H1 (cell line): ENCODE data around the gene ANAPC2. TPM values are rescaled to one million over a fixed set of nuclear protein-coding genes. Genes with fewer than 3 reads are reported as not detected.

ENCODE experiments used
- CHD1 ChIP-seq: IDR thresholded peaks from 2 replicates; pipeline ENCODE4 v1.6.1; 2012; ENCODE audit warnings: low read depth, low read length, improper control_type of control experiment
- JUND ChIP-seq: IDR thresholded peaks from 2 replicates; pipeline ENCODE4 v1.6.1; 2011; ENCODE audit warnings: mild to moderate bottlenecking, improper control_type of control experiment, low read length
- RBBP5 ChIP-seq: IDR thresholded peaks from 2 replicates; pipeline ENCODE4 v1.7.1; 2012; ENCODE audit warnings: low read depth, mild to moderate bottlenecking, inconsistent platforms, low read length, moderate library complexity, borderline replicate concordance
- polyA plus RNA-seq, 7 experiments: library from polyadenylated mRNA; depleted of rRNA in 3 of 7; stranded (reverse) in 5 of 7; unstranded in 2 of 7; fragments of >200 nt in 5 of 7; fragments of 200-250 nt in 2 of 7; gene quantifications; 1 replicate in 5 of 7; 2 replicates in 1 of 7; 4 replicates in 1 of 7; pipeline versions ENCODE4 v1.2.1 to v1.2.3, GENCODE V29; 2011 to 2013; ENCODE audit warnings: missing spikeins in 2 of 7, mixed read lengths in 2 of 7
- total RNA-seq: library from RNA; stranded (reverse); fragmentation: NEBNext Ultra II Directional; extraction: Animal tissue kit (Norgen Biotek cat#: 25700); gene quantifications from 2 replicates; pipeline ENCODE4 v1.2.1, GENCODE V29; 2021

Gene ANAPC2
- total and polyA plus RNA-seq, 2 of the 8 experiments (the other 6 are each of a cell fraction or from before 2014, with no cell fraction given) = 30.2 to 37.7 TPM

GRCh38 chr9:137190315-137190856, 2.0 kb upstream of the ANAPC2 start (continued):
- TF ChIP-seq JUND = no peak
- TF ChIP-seq CHD1 = no peak
- TF ChIP-seq RBBP5 = no peak
